HG03039 (cell line): Measurements from ENCODE around the gene FSIP1.

Source experiments
- ATAC-seq: cut with Tn5 transposase; IDR thresholded peaks from one replicate; pipeline ENCODE4 v1.9.1; 2021; ENCODE audit warnings: mild to moderate bottlenecking, moderate library complexity; ENCODE audit not compliant: unreplicated experiment

The FSIP1 gene

DNA sequence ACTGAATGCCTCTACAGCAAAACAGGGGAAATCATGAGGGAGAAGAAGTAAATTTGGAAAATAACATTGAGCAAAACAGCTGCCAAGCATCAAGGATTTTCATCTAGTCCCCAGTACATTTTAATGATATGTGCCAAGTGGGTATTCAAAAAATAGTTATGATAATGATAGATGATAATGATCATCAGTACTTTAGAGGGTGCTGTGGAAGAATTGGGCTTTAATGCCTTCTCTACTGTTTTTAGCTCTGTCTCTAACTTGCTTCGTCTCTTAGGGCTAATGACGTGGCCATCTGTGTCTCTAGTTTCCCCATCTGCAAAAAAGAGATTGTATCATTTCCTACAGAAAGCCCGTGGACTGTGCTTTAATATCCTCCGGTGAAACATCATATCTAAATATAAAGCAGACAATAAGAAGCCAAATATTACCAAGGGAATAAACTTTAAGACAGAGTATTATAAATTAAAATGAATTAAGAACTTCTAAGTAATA, 10.2 kb upstream of the FSIP1 start:
- ATAC-seq: no peak

GRCh38 chr15:39792025-39792843, 9.6 kb upstream of the FSIP1 start:
- ATAC-seq: no peak

DNA sequence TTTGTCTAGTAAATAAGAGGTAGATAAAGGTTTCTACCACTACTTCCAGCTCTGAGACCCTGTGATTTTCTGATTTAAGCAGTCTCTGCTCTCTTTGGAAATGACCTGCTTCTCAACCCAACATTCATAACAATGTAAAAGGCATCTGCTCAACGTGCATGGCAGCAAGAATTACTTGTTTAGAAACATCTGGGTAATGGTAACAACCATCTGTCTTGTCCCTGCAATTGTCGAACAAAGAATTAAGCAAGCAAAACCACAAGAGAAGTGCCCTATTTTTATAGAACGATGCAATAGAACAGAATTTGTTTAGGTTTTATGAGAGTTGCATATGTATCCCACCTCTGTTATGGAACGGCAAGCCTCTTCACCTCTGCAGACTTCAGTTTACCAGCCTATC, 7.1 kb upstream of the FSIP1 start:
- no peak for ATAC-seq

DNA sequence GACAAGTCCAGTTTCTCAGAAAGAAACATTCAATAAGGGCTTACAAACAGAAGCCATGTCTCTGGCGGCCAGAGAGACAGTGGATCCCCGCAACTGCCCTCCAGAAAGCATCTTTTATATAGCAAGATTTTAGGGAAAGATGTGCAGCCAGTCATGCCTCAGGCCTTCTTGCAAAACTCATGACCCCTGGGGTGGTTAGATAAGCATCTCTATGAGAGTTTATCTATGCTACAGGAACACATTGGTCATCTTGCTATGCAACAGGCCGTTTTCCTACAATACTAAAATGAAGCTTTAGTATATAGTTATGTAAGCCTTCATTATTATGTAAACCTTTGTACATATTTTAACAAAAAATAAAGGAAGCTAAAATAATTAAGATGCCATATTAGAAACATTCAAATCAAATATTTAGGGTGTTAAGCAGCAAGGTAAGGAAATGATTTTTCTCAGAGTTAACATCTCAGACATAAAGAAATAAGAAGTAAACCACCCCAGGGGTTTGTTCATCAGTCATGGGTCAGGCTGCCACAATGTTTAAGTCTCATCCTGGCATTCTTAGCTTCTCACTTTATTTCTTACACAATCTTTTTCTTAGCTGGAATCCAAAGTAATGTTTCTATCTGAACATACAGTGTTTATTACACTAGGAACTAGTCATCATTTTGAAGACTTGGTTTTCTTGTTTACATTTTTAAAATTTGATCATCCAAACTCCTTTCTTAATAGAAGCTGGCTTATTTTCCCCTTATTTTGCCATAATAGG, 6.3 kb upstream of the FSIP1 start:
- ATAC-seq: no peak

GRCh38 chr15:39788108-39788507, 5.5 kb upstream of the FSIP1 start:
- ATAC-seq: no peak

DNA sequence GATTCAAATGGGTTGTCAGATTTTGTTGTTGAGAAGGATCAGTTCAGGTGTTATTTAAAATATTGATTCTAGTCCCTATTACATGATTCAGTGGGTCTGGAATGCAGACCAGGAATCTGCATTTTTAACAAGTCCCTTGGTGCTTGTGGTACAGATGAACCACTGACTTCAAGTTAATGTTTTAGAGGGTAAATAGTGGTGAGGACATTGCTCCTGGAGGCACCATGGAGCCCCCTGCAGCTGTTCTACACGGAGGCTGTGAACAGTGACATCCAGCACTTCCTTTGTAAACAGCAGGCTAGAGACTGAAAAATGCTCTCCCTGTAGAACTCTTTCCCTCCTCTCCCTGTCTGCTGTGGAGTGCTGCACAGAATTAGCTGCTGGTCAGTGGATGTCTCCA, 4.8 kb upstream of the FSIP1 start:
- ATAC-seq: no peak

- no peak for ATAC-seq
Observed at GRCh38 chr15:39786447-39787056, 3.9 kb upstream of the FSIP1 start.

- no peak for ATAC-seq
Observed at GRCh38 chr15:39785841-39786240, 3.2 kb upstream of the FSIP1 start.

- no peak for ATAC-seq
Observed at GRCh38 chr15:39785139-39785538, 2.5 kb upstream of the FSIP1 start.

- no peak for ATAC-seq
Observed at GRCh38 chr15:39784638-39785037, 2.0 kb upstream of the FSIP1 start.

- no peak for ATAC-seq
Observed at GRCh38 chr15:39784125-39784524, 1.5 kb upstream of the FSIP1 start.

DNA sequence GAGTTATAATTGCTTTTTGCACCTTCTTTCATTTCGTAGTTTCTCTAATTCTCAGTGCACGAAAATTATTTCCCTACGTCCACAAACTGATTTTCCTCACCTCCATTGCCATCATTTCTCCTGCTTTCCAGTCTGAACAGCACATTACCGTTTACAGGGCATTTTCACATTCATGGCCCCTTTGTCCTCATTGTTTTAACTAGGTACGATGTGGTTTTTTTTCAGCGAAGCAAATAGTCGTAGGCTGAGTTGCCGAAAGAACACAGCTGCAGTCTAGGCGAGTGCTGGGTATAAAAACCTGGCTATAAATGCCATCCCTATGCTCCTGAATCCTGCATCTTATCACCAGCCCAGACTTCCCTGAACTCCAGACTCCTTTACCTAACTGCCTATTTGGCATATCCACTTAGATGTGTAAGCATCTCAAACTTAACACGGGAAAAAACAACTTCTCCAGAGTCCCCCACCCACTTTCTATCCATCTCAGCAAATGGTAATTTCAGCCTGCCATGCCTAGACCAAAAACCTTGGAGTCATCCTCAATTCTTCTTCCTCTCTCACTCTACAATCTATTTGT, 691 bp upstream of the FSIP1 start:
- no peak for ATAC-seq

DNA sequence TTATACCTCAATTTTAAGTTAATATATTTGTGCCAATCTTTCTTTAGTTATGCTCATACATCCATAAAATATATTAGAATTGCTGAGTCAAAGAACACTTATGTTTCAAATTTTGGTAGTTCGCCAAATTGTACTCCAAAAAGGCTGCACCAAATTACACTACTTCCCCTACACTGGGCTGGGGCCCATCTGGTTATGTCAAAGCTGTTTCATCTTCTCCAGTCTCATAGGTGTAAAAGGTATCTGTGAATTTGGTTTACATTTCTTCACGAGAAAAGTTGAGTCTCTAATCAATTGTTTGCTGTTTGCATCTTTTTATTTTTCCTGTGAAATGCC, 706 bp downstream of the FSIP1 start:
- ATAC-seq: no peak

GRCh38 chr15:39781147-39781966, 1.3 kb downstream of the FSIP1 start:
- ATAC-seq: no peak

DNA sequence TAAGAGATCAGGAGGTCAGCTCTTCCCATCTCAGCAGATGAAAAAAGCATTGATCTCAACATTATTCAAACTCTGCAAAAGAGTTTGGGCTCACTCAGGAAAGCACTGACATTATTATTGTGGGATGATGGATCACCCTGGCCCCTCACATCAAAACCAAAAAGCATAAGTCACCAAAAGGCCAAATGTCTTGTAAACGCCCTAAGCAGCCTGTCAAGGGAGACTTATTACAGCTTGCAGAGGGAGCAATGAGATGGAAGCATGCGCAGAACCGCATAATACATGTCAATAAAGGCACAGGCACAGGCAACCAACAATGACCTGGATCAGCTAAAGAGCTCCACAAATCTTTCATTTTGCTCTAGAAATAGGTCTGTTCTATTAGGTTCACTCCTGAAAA, 4.6 kb downstream of the FSIP1 start:
- no peak for ATAC-seq

DNA sequence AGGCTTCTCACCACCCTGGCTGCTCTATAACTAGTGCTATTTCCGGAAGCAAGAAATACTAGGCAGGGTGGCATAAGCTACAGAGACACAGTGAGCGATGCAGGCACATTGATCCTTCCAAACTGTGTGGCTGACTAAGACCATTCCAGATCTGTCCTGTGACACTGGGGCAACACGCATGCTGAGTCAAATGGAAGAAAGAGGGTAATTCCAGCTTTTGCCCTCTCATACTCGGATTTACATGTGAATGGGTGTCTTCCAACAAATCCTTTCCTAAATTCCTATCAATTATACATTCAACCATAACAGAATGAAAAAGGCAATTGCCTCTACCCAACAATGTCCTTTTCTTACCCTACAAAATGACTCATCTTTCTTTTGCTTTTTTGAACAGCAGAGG, 5.1 kb downstream of the FSIP1 start:
- no peak for ATAC-seq

- ATAC-seq: no peak
Observed at GRCh38 chr15:39776068-39776467, 6.6 kb downstream of the FSIP1 start.

GRCh38 chr15:39774688-39775267, 7.9 kb downstream of the FSIP1 start:
- ATAC-seq: no peak

DNA sequence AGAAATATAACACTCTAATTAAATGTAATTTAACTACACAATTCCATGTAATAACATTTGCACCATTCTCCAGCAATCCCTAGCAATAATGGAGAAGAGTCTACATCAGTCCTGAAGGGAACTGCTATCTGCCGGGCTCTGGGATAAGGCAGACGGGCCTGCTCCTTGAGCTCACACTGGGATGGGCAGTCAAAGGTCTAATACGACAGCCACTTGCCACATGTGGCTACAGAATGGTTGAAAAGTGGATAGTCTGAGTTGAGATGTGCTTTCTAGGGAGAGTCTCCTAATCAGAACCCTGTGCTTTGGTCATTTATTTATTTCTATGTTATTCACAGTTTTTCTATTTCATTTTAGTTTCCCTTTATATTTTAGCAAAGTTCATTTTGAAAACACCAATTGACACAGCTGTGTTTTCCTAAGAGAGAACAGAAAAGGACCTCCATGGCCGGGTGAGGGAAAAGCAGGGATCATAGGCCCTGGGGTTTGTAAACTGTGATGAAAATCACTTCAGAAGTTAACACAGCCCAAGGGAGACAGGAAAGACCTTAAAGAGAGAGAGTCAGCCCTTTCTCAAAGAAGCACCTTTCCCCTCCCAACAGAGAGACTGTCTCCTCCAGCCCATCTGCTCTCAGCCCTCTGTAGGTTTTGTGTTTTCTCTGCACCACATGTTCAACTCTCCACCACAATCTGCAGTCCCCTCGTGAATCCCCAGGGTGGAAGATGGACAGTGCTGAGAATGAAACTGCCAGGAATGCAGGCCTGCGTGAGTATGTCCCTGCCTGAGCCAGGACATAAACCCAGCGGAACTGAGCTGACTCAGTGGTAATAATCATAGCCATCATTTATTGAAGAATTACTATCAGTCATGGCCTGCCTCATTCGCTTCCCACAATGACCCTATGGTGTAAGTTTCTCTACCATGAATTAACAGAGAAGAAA, 11.6 kb downstream of the FSIP1 start:
- no peak for ATAC-seq
